ENCODE results near the gene HOXC10.

Gene HOXC10

GRCh38 chr12:53963005-53963404 is 21.9 kb upstream of the HOXC10 start:
- H3K27me3 ChIP-seq (ENCODE audit: insufficient read depth, low read length, poor library complexity, severe bottlenecking): no peaks in the 10 kb centered on the region
- no peaks in the 10 kb centered on the region for H3K9me2 ChIP-seq (replicated peaks; ENCODE audit: low read depth, low read length)
- H3K9me3 ChIP-seq (ENCODE audit: insufficient read depth, low read depth, low read length): no peaks in the 10 kb centered on the region
- peak overlapping the region; percentile 15 for H3K9ac ChIP-seq (ENCODE audit: low read depth, low read length, poor library complexity, severe bottlenecking)
- no peak overlapping the region for H3K4me3 ChIP-seq (ENCODE audit: low read length, poor library complexity, severe bottlenecking)
- no peaks in the 10 kb centered on the region for H4K20me1 ChIP-seq (ENCODE audit: insufficient read depth, low read length, poor library complexity, severe bottlenecking)
- H3K4me1 ChIP-seq (ENCODE audit: insufficient read depth, low read length, poor library complexity, severe bottlenecking): peaks cover 45% of the 10 kb centered on the region
- H2AFZ ChIP-seq (ENCODE audit: low read length): no peak overlapping the region
- TF ChIP-seq CTCF (conservative IDR thresholded peaks at IDR 0.05; ENCODE audit: low read length) (no peak), EZH2phosphoT487 (IDR thresholded peaks at IDR 0.05; ENCODE audit: borderline replicate concordance) (no peak)
- no peaks in the 10 kb centered on the region for H3K36me3 ChIP-seq (ENCODE audit: insufficient read depth, low read length)
- H3F3A ChIP-seq (ENCODE audit: low read depth): 0 out of 2 replicates have a peak, but pooled peaks cover 3% of the 10 kb centered on the region
- peak overlapping the region; percentile 13 for H3K4me2 ChIP-seq (ENCODE audit: low read depth, low read length, poor library complexity, severe bottlenecking)
- H3K79me2 ChIP-seq (ENCODE audit: insufficient read depth, low read length): peaks cover 16% of the 10 kb centered on the region

GRCh38 chr12:53963434-53964314 is 21.3 kb upstream of the HOXC10 start:
- Histone ChIP-seq H3K4me2 (ENCODE audit: low read depth, low read length, poor library complexity, severe bottlenecking) (peak overlapping the region; percentile 78), H3K9me2 (replicated peaks; ENCODE audit: low read depth, low read length) (no peaks in the 10 kb centered on the region), H3K9me3 (ENCODE audit: insufficient read depth, low read depth, low read length) (no peaks in the 10 kb centered on the region), H3K4me3 (ENCODE audit: low read length, poor library complexity, severe bottlenecking) (no peak overlapping the region), H3F3A (ENCODE audit: low read depth) (0 out of 2 replicates have a peak, but pooled peaks cover 3% of the 10 kb centered on the region), H3K27me3 (ENCODE audit: insufficient read depth, low read length, poor library complexity, severe bottlenecking) (no peaks in the 10 kb centered on the region), H3K4me1 (ENCODE audit: insufficient read depth, low read length, poor library complexity, severe bottlenecking) (peaks cover 40% of the 10 kb centered on the region), H2AFZ (ENCODE audit: low read length) (no peak overlapping the region), H4K20me1 (ENCODE audit: insufficient read depth, low read length, poor library complexity, severe bottlenecking) (no peaks in the 10 kb centered on the region), H3K79me2 (ENCODE audit: insufficient read depth, low read length) (peaks cover 16% of the 10 kb centered on the region), H3K36me3 (ENCODE audit: insufficient read depth, low read length) (no peaks in the 10 kb centered on the region), H3K9ac (ENCODE audit: low read depth, low read length, poor library complexity, severe bottlenecking) (peak overlapping the region; percentile 15)
- TF ChIP-seq EZH2phosphoT487 (IDR thresholded peaks at IDR 0.05; ENCODE audit: borderline replicate concordance) (no peak), CTCF (conservative IDR thresholded peaks at IDR 0.05; ENCODE audit: low read length) (no peak)

GRCh38 chr12:53964315-53964713 is 20.6 kb upstream of the HOXC10 start:
- Histone ChIP-seq H3K4me3 (ENCODE audit: low read length, poor library complexity, severe bottlenecking) (peak overlapping the region; percentile 86), H3K79me2 (ENCODE audit: insufficient read depth, low read length) (peaks cover 16% of the 10 kb centered on the region), H3K9me3 (ENCODE audit: insufficient read depth, low read depth, low read length) (no peaks in the 10 kb centered on the region), H3K4me2 (ENCODE audit: low read depth, low read length, poor library complexity, severe bottlenecking) (peak overlapping the region; percentile 78), H3K9me2 (replicated peaks; ENCODE audit: low read depth, low read length) (no peaks in the 10 kb centered on the region), H3F3A (ENCODE audit: low read depth) (0 out of 2 replicates have a peak, but pooled peaks cover 3% of the 10 kb centered on the region), H3K4me1 (ENCODE audit: insufficient read depth, low read length, poor library complexity, severe bottlenecking) (peaks cover 36% of the 10 kb centered on the region), H2AFZ (ENCODE audit: low read length) (no peak overlapping the region), H3K36me3 (ENCODE audit: insufficient read depth, low read length) (no peaks in the 10 kb centered on the region), H4K20me1 (ENCODE audit: insufficient read depth, low read length, poor library complexity, severe bottlenecking) (no peaks in the 10 kb centered on the region), H3K9ac (ENCODE audit: low read depth, low read length, poor library complexity, severe bottlenecking) (no peak overlapping the region), H3K27me3 (ENCODE audit: insufficient read depth, low read length, poor library complexity, severe bottlenecking) (no peaks in the 10 kb centered on the region)
- TF ChIP-seq CTCF (conservative IDR thresholded peaks at IDR 0.05; ENCODE audit: low read length) (no peak), EZH2phosphoT487 (IDR thresholded peaks at IDR 0.05; ENCODE audit: borderline replicate concordance) (no peak)

All from Loucy (cell line).